A549 (cell line): ENCODE data around the gene SGTA.

ENCODE experiments used
- BCL3 ChIP-seq: fragments of >200 bp; sonication (Bioruptor Twin); formaldehyde crosslinking; IDR thresholded peaks from 3 replicates; pipeline ENCODE4 v1.6.1; 2016
- CBX2 ChIP-seq: fragments of 200-600 bp; sonication (generic); IDR thresholded peaks from 2 replicates; pipeline ENCODE4 v1.6.1; 2016; ENCODE audit warnings: low read depth, mild to moderate bottlenecking, borderline replicate concordance
- CEBPB ChIP-seq, 2 experiments: fragments of >200 bp in 1 of 2; sonication (Bioruptor Twin) in 1 of 2; formaldehyde crosslinking in 1 of 2; IDR thresholded peaks; 2 replicates each; pipeline ENCODE4 v1.6.1; 2012 to 2016
- CTCF ChIP-seq: fragments of >200 bp; sonication (Bioruptor Twin); formaldehyde crosslinking; IDR thresholded peaks from 3 replicates; pipeline ENCODE4 v1.5.1; 2016
- ELK1 ChIP-seq: fragments of 150-350 bp; IDR thresholded peaks from 2 replicates; pipeline ENCODE4 v1.6.1; 2014; ENCODE audit warnings: low read depth, mild to moderate bottlenecking, low read length
- EP300 ChIP-seq, 2 experiments: fragments of >200 bp; sonication (Bioruptor Twin); formaldehyde crosslinking; IDR thresholded peaks; 2 replicates in 1 of 2; 3 replicates in 1 of 2; pipeline ENCODE4 v1.6.1; 2016 to 2017
- JUN ChIP-seq, 2 experiments: fragments of >200 bp; sonication (Bioruptor Twin); formaldehyde crosslinking; IDR thresholded peaks; 2 replicates in 1 of 2; 3 replicates in 1 of 2; pipeline ENCODE4 v1.6.1; 2016 to 2017
- MAX ChIP-seq: IDR thresholded peaks from 2 replicates; pipeline ENCODE4 v1.6.1; 2012
- POLR2A ChIP-seq: IDR thresholded peaks from 2 replicates; pipeline ENCODE4 v1.6.1; 2012; ENCODE audit warnings: mild to moderate bottlenecking, low read length
- RFX5 ChIP-seq: fragments of 450-650 bp; IDR thresholded peaks from 2 replicates; pipeline ENCODE4 v1.7.1; 2014; ENCODE audit warnings: antibody characterized with exemption, mild to moderate bottlenecking, moderate library complexity
- SMC3 ChIP-seq: fragments of >200 bp; sonication (Bioruptor Twin); formaldehyde crosslinking; IDR thresholded peaks from 3 replicates; pipeline ENCODE4 v1.6.1; 2018; ENCODE audit warnings: inconsistent platforms
- ZNF302 ChIP-seq: fragments of 250-450 bp; sonication (Bioruptor Pico); IDR thresholded peaks from 2 replicates; pipeline ENCODE4 v1.9.0; 2021; ENCODE audit warnings: inconsistent platforms, mild to moderate bottlenecking, moderate library complexity
- ZSCAN20 ChIP-seq: fragments of 250-450 bp; sonication (Bioruptor Pico); IDR thresholded peaks from 2 replicates; pipeline ENCODE4 v1.8.0; 2022; ENCODE audit warnings: mild to moderate bottlenecking, moderate library complexity

- TF ChIP-seq RFX5 (no peak), ZSCAN20 (CRISPR knock-in tag) (no peak), CTCF (no peak), BCL3 (no peak), CEBPB (IDR thresholded peaks at IDR 0.05) (no peak), EP300 (IDR thresholded peaks at IDR 0.05) (no peak), POLR2A (no peak), SMC3 (no peak), ZNF302 (no peak), MAX (no peak), JUN (IDR thresholded peaks at IDR 0.05) (no peak), ELK1 (no peak), CBX2 (no peak)
Observed at GRCh38 chr19:2751438-2751830, 31.6 kb downstream of the SGTA start.
